HUES6 (cell line): ENCODE measurements around the gene IFIT3.

Source experiments
- H3K27ac ChIP-seq: 2 replicates; pipeline ENCODE4 v1.7.0; 2013; ENCODE audit warnings: low read depth, mild to moderate bottlenecking, low read length, inconsistent platforms
- H3K27me3 ChIP-seq: 2 replicates; pipeline ENCODE4 v1.6.1; 2013; ENCODE audit warnings: low read length; ENCODE audit not compliant: control insufficient read depth, insufficient read depth
- H3K36me3 ChIP-seq: 2 replicates; pipeline ENCODE4 v1.6.1; 2013; ENCODE audit warnings: low read length; ENCODE audit not compliant: control insufficient read depth, insufficient read depth
- H3K4me1 ChIP-seq: 2 replicates; pipeline ENCODE4 v1.6.1; 2013; ENCODE audit warnings: low read length; ENCODE audit not compliant: control insufficient read depth, insufficient read depth
- H3K4me3 ChIP-seq: 2 replicates; pipeline ENCODE4 v1.5.1; 2013; ENCODE audit warnings: low read depth, low read length
- H3K9ac ChIP-seq: one replicate; pipeline ENCODE4 v1.6.1; 2013; ENCODE audit warnings: mild to moderate bottlenecking, low read length
- H3K9me3 ChIP-seq: 2 replicates; pipeline ENCODE4 v1.6.1; 2013; ENCODE audit warnings: low read depth, low read length; ENCODE audit not compliant: control insufficient read depth, insufficient read depth

IFIT3 gene

GRCh38 chr10:89362929-89363328, 35.1 kb downstream of the IFIT3 start:
- H3K9ac ChIP-seq = no peak overlapping the region
- H3K27me3 ChIP-seq = no peaks in the 10 kb centered on the region
- H3K36me3 ChIP-seq = no peaks in the 10 kb centered on the region
- peaks cover 5% of the 10 kb centered on the region; the same call in 1 of the 2 replicates for H3K4me1 ChIP-seq
- no peak overlapping the region for H3K27ac ChIP-seq
- H3K4me3 ChIP-seq = no peak overlapping the region
- H3K9me3 ChIP-seq = no peaks in the 10 kb centered on the region

DNA sequence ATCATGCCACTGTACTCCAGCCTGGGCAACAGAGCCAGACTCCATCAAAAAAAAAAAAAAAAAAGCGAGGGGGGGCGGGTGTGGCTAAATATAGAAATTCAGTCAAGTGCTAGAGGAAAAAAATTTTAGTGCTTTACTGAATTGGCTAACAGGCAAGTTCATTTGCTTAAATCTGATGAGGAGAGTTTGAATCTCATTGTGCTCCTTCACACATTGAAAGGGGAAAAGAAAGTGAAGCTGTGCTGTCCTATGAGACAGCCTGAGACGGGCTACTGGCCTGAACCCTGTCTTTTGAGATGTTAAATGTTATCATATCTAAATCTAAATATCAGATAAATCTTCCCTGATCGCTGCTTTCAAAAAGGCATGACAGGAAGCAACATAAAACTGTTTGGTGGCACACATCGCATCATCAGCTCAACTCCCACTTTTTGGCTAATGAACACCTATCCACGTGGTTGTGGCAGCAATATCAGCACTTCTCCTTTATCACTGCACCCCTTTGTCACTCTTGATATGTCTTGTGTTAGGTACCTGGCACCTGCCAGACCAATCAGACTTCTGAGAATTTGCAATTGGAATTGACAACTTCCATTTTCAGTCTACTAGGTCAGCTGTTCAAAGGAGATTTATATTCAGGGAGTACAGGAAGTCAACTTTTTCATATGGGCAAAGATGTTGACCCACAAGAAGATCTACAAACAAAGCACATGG, 36.1 kb downstream of the IFIT3 start:
- no peaks in the 10 kb centered on the region for H3K27me3 ChIP-seq
- H3K36me3 ChIP-seq = no peaks in the 10 kb centered on the region
- H3K4me3 ChIP-seq = no peak overlapping the region
- no peak overlapping the region for H3K27ac ChIP-seq
- H3K9ac ChIP-seq = no peak overlapping the region
- no peaks in the 10 kb centered on the region for H3K9me3 ChIP-seq
- H3K4me1 ChIP-seq = peaks cover 11% of the 10 kb centered on the region; the same call in 1 of the 2 replicates

- H3K27ac ChIP-seq = no peak overlapping the region
- peaks cover 17% of the 10 kb centered on the region; the same call in 1 of the 2 replicates for H3K4me1 ChIP-seq
- H3K27me3 ChIP-seq = no peaks in the 10 kb centered on the region
Observed at GRCh38 chr10:89364531-89364930, 36.7 kb downstream of the IFIT3 start.

DNA sequence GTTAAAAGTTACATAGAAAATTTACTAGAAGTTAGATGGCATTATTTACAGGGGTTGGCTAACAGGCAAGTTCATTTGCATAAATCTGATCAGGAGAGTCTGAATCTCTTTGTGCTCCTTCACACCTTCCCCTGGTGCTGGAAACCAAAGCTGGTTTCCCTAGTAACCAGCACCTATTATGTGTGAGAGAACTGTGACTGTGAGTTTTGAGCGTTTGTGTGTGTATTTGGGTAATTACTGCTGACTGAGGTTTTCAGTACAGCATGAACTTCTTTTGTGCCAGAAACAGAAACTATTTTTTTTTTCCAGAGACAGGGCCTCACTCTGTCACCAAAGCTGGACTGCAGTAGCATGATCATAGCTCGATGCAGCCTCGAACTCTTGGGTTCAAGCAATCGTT, 39.7 kb downstream of the IFIT3 start:
- Histone ChIP-seq H3K9ac (no peak overlapping the region), H3K36me3 (no peaks in the 10 kb centered on the region), H3K4me3 (no peak overlapping the region), H3K4me1 (peaks cover 17% of the 10 kb centered on the region; the same call in 1 of the 2 replicates), H3K27me3 (no peaks in the 10 kb centered on the region), H3K9me3 (no peaks in the 10 kb centered on the region), H3K27ac (no peak overlapping the region)

More at GRCh38 chr10:89364531-89364930, 36.7 kb downstream of the IFIT3 start:
- Histone ChIP-seq H3K9me3 (no peaks in the 10 kb centered on the region), H3K36me3 (no peaks in the 10 kb centered on the region), H3K4me3 (no peak overlapping the region), H3K9ac (no peak overlapping the region)

DNA sequence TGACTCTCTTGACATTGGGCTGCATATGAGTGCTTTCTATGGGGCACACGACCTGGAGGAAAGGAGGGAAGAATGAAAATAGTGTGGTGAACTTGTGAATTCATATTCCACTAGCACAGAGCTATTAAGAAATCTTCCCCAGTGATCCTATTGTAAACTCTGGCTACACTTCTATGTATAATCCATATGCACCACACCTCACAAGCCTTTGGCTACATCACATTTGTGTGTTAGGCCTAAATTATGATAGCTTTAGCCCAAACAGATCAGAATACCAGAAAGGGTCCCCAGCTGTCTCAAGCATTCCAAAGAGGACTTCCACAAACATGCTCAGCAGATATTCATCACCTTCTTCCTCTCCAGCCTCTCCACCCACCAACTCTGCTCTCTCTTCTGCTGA, 40.3 kb downstream of the IFIT3 start:
- Histone ChIP-seq H3K36me3 (no peaks in the 10 kb centered on the region), H3K9me3 (no peaks in the 10 kb centered on the region), H3K27ac (no peak overlapping the region), H3K4me1 (peaks cover 17% of the 10 kb centered on the region; the same call in 1 of the 2 replicates), H3K9ac (no peak overlapping the region), H3K4me3 (no peak overlapping the region), H3K27me3 (no peaks in the 10 kb centered on the region)

- H3K4me1 ChIP-seq = peaks cover 17% of the 10 kb centered on the region; the same call in 1 of the 2 replicates
- H3K4me3 ChIP-seq = no peak overlapping the region
- no peaks in the 10 kb centered on the region for H3K36me3 ChIP-seq
- H3K9ac ChIP-seq = no peak overlapping the region
- H3K9me3 ChIP-seq = no peaks in the 10 kb centered on the region
- H3K27ac ChIP-seq = no peak overlapping the region
- H3K27me3 ChIP-seq = no peaks in the 10 kb centered on the region
Observed at GRCh38 chr10:89369156-89370105, 41.6 kb downstream of the IFIT3 start.

DNA sequence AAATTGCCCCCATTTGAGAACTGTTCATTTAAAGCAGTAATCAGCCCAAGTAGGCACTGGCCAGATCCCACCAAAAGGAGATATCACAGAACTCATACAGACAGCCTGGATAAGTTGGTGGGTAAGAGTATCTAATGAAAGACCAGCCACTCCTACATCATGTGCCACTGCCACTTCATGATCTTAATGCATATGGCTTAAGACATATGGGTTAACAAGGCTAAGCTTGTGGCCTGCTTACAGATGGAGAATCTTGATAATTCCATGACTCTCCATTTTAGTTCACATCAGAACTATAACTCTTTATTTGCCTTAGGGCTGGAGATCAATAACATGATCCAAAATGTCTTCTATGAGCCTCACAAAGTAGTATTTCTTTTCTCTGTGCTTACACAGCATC, 43.3 kb downstream of the IFIT3 start:
- no peak overlapping the region for H3K4me3 ChIP-seq
- H3K9ac ChIP-seq = no peak overlapping the region
- no peak overlapping the region for H3K27ac ChIP-seq
- H3K36me3 ChIP-seq = no peaks in the 10 kb centered on the region
- H3K4me1 ChIP-seq = peaks cover 17% of the 10 kb centered on the region; the same call in 1 of the 2 replicates
- H3K9me3 ChIP-seq = no peaks in the 10 kb centered on the region
- no peaks in the 10 kb centered on the region for H3K27me3 ChIP-seq

DNA sequence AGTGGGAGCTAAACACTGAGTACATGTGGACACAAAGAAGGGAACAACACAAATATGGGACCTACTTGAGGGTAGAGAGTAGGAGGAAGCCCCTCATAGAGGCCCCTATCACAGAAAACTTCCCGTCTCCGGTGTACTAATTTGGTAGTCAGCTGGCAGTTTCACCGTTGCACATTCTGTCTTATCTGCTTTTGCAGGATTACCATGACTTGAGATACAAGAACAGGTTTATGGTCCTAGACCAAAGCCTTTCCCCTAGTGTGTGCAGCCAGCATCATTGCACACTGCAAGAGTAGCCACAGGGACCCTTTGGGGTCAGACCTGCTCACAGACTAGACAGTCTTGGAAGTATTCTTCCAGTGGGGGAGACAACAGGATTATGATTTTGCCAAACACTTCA, 44.2 kb downstream of the IFIT3 start:
- peaks cover 17% of the 10 kb centered on the region; the same call in 1 of the 2 replicates for H3K4me1 ChIP-seq
- no peak overlapping the region for H3K4me3 ChIP-seq
- no peak overlapping the region for H3K9ac ChIP-seq
- no peaks in the 10 kb centered on the region for H3K36me3 ChIP-seq
- no peak overlapping the region for H3K27ac ChIP-seq
- no peaks in the 10 kb centered on the region for H3K27me3 ChIP-seq
- H3K9me3 ChIP-seq = no peaks in the 10 kb centered on the region

- Histone ChIP-seq H3K36me3 (no peaks in the 10 kb centered on the region), H3K27me3 (no peaks in the 10 kb centered on the region), H3K9me3 (no peaks in the 10 kb centered on the region), H3K4me1 (peaks cover 6% of the 10 kb centered on the region; the same call in 1 of the 2 replicates), H3K4me3 (no peak overlapping the region), H3K9ac (no peak overlapping the region), H3K27ac (no peak overlapping the region)
Observed at GRCh38 chr10:89373916-89374711, 46.3 kb downstream of the IFIT3 start.

GRCh38 chr10:89374713-89375141, 46.9 kb downstream of the IFIT3 start:
- Histone ChIP-seq H3K4me1 (peaks cover 2% of the 10 kb centered on the region; the same call in 1 of the 2 replicates), H3K27ac (no peak overlapping the region), H3K9ac (no peak overlapping the region), H3K9me3 (no peaks in the 10 kb centered on the region), H3K27me3 (no peaks in the 10 kb centered on the region), H3K4me3 (no peak overlapping the region), H3K36me3 (no peaks in the 10 kb centered on the region)
